IPS-15b (cell line): Measurements from ENCODE around the gene ADH5.
"Not testable (repeated sequence)": the region's sequence is repeated elsewhere in the genome, so short reads cannot be mapped to it uniquely, and the experiment has no call there.

Experiments
- H3K27me3 ChIP-seq: one replicate; pipeline ENCODE4 v1.6.1; 2013; ENCODE audit warnings: low read length; ENCODE audit not compliant: control insufficient read depth, insufficient read depth
- H3K36me3 ChIP-seq: one replicate; pipeline ENCODE4 v1.6.1; 2013; ENCODE audit warnings: low read length; ENCODE audit not compliant: control insufficient read depth, insufficient read depth
- H3K4me1 ChIP-seq: one replicate; pipeline ENCODE4 v1.6.1; 2013; ENCODE audit warnings: mild to moderate bottlenecking, low read length; ENCODE audit not compliant: control insufficient read depth, insufficient read depth
- H3K4me3 ChIP-seq: one replicate; pipeline ENCODE4 v1.5.1; 2013; ENCODE audit warnings: low read depth, low read length
- H3K9ac ChIP-seq: one replicate; pipeline ENCODE4 v1.6.1; 2013; ENCODE audit warnings: low read depth, mild to moderate bottlenecking, low read length
- H3K9me3 ChIP-seq: one replicate; pipeline ENCODE4 v1.6.1; 2013; ENCODE audit warnings: mild to moderate bottlenecking, low read length; ENCODE audit not compliant: control insufficient read depth, insufficient read depth

The ADH5 gene

GRCh38 chr4:99080869-99081268 is 7.7 kb downstream of the ADH5 start:
- not testable (repeated sequence) for H3K9me3 ChIP-seq, H3K4me1 ChIP-seq, H3K27me3 ChIP-seq, H3K9ac ChIP-seq, H3K4me3 ChIP-seq
- H3K36me3 ChIP-seq: peaks cover 28% of the 10 kb centered on the region

- Histone ChIP-seq H3K4me3 (no peak overlapping the region), H3K4me1 (no peaks in the 10 kb centered on the region), H3K36me3 (peaks cover 26% of the 10 kb centered on the region), H3K27me3 (no peaks in the 10 kb centered on the region), H3K9me3 (no peaks in the 10 kb centered on the region), H3K9ac (no peak overlapping the region)
Observed at GRCh38 chr4:99079625-99080295, 8.8 kb downstream of the ADH5 start.

- Histone ChIP-seq H3K4me3 (no peak overlapping the region), H3K9me3 (no peaks in the 10 kb centered on the region), H3K9ac (no peak overlapping the region), H3K27me3 (no peaks in the 10 kb centered on the region), H3K4me1 (no peaks in the 10 kb centered on the region), H3K36me3 (peaks cover 26% of the 10 kb centered on the region)
Observed at GRCh38 chr4:99078931-99079624, 9.5 kb downstream of the ADH5 start.

- Histone ChIP-seq H3K9me3 (no peaks in the 10 kb centered on the region), H3K4me3 (no peak overlapping the region), H3K4me1 (no peaks in the 10 kb centered on the region), H3K27me3 (no peaks in the 10 kb centered on the region), H3K36me3 (peaks cover 28% of the 10 kb centered on the region), H3K9ac (no peak overlapping the region)
Observed at GRCh38 chr4:99078336-99078735, 10.3 kb downstream of the ADH5 start.

GRCh38 chr4:99077177-99077576 is 11.4 kb downstream of the ADH5 start:
- Histone ChIP-seq H3K9ac (no peak overlapping the region), H3K4me3 (no peak overlapping the region), H3K27me3 (no peaks in the 10 kb centered on the region), H3K36me3 (peaks cover 28% of the 10 kb centered on the region), H3K9me3 (no peaks in the 10 kb centered on the region), H3K4me1 (no peaks in the 10 kb centered on the region)

GRCh38 chr4:99076292-99076976 is 12.2 kb downstream of the ADH5 start:
- Histone ChIP-seq H3K27me3 (no peaks in the 10 kb centered on the region), H3K4me1 (no peaks in the 10 kb centered on the region), H3K36me3 (peaks cover 34% of the 10 kb centered on the region), H3K4me3 (no peak overlapping the region), H3K9me3 (no peaks in the 10 kb centered on the region), H3K9ac (no peak overlapping the region)

GRCh38 chr4:99074816-99075215 is 13.8 kb downstream of the ADH5 start:
- Histone ChIP-seq H3K9me3 (no peaks in the 10 kb centered on the region), H3K4me1 (no peaks in the 10 kb centered on the region), H3K27me3 (no peaks in the 10 kb centered on the region), H3K9ac (no peak overlapping the region), H3K4me3 (no peak overlapping the region), H3K36me3 (peaks cover 29% of the 10 kb centered on the region)

- H3K9ac ChIP-seq: no peak overlapping the region
- no peaks in the 10 kb centered on the region for H3K27me3 ChIP-seq
- H3K4me1 ChIP-seq: no peaks in the 10 kb centered on the region
- no peaks in the 10 kb centered on the region for H3K9me3 ChIP-seq
- no peak overlapping the region for H3K4me3 ChIP-seq
- H3K36me3 ChIP-seq: peaks cover 19% of the 10 kb centered on the region
Observed at GRCh38 chr4:99071159-99071558, 17.4 kb downstream of the ADH5 start.

- Histone ChIP-seq H3K4me3 (no peak overlapping the region), H3K4me1 (no peaks in the 10 kb centered on the region), H3K36me3 (peaks cover 9% of the 10 kb centered on the region), H3K27me3 (no peaks in the 10 kb centered on the region), H3K9me3 (no peaks in the 10 kb centered on the region), H3K9ac (no peak overlapping the region)
Observed at GRCh38 chr4:99067617-99068016, 21.0 kb downstream of the ADH5 start.

GRCh38 chr4:99065521-99065920 is 23.1 kb downstream of the ADH5 start:
- not testable (repeated sequence) for H3K4me3 ChIP-seq, H3K4me1 ChIP-seq, H3K27me3 ChIP-seq, H3K9ac ChIP-seq, H3K9me3 ChIP-seq, H3K36me3 ChIP-seq

- Histone ChIP-seq H3K4me1 (no peaks in the 10 kb centered on the region), H3K4me3 (no peak overlapping the region), H3K27me3 (no peaks in the 10 kb centered on the region), H3K9ac (no peak overlapping the region), H3K36me3 (peaks cover 10% of the 10 kb centered on the region), H3K9me3 (no peaks in the 10 kb centered on the region)
Observed at GRCh38 chr4:99062120-99062519, 26.5 kb downstream of the ADH5 start.
